HG02885 (cell line): ENCODE measurements around the gene WDR37.

ENCODE experiments used
- ATAC-seq: cut with Tn5 transposase; IDR thresholded peaks from one replicate; pipeline ENCODE4 v1.9.1; 2021; ENCODE audit warnings: mild to moderate bottlenecking; ENCODE audit not compliant: unreplicated experiment, poor library complexity

Gene WDR37

GRCh38 chr10:1180071-1180730 lies 124.0 kb downstream of the WDR37 start:
- ATAC-seq, result no peak

DNA sequence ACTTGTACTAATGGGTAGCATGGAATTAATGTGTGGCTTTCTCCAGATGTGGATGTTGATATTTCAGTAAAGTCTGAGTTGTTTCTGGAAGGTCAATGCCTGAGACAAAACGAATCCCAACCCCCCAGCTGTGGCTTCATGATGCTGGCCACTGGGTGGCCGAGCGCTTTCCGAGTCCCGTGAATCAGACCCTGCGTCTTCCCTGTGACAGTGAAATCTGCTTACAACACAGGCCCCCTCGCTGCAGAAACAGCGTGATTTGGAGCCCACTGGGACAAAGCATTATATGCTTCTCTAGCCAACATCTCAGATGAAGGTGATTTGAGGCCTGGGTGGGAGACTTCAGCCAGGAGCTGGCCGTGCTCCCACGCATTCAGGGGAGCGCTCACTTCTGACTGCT lies 124.7 kb downstream of the WDR37 start:
- no peak for ATAC-seq
